GM21360 (cell line): ENCODE measurements around the gene FOXP1.

Experiments used
- ATAC-seq: cut with Tn5 transposase; IDR thresholded peaks from one replicate; pipeline ENCODE4 v1.9.1; 2021; ENCODE audit warnings: mild to moderate bottlenecking, moderate library complexity; ENCODE audit not compliant: unreplicated experiment

FOXP1 gene

GRCh38 chr3:71120012-71120411, 463.5 kb downstream of the FOXP1 start:
- no peak for ATAC-seq

DNA sequence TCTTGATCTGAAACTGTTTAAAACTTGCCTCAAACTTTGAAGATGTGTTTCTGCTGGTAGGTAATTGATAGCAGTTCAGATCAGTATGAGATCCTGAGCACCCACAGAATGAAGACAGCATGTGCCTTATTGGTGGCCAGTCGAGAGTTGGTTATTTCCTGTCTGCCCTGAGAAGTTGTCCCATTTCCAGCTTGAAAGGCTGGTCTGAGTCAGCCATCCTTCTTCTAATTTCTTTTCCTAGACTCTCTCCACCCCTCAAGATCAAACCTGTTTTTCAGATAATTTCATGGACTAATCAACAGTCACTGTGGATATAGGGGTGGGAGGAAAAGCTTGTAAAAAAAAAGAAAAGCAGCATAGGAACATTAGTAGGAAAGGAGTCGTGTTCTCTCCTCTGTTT, 464.4 kb downstream of the FOXP1 start:
- no peak for ATAC-seq

GRCh38 chr3:71118436-71118835, 465.1 kb downstream of the FOXP1 start:
- ATAC-seq = no peak

DNA sequence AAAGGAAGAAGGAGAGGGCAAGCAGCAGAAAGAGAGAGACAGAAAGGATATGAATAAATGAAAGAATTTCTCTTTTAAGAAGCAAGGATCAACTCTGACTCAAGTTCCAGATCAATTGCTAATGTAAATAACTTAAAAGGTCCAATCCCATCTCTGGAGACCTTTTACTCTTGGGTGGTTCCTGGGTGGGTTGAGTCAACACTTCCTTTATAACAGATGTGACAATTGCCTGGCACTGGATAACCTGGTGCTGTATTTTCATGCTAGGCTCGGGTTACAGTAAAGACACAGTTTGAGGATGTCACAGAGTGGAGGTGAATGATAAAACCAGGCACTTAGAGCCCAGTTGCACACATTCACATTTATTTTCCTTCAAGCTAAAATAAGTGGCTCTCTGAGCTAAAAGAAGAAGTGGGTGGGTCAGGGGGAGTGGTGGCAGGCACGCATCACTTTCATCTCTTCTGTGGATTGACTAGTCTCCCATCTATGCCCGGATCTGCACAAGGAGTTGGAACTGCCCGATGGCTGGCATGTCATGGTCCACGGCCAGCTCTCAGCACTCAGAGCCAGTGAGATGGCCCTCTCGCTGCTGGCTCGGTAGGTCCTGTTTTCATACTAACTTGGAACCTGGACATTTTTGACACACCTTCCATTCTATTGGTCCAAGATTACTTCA, 465.8 kb downstream of the FOXP1 start:
- no peak for ATAC-seq

DNA sequence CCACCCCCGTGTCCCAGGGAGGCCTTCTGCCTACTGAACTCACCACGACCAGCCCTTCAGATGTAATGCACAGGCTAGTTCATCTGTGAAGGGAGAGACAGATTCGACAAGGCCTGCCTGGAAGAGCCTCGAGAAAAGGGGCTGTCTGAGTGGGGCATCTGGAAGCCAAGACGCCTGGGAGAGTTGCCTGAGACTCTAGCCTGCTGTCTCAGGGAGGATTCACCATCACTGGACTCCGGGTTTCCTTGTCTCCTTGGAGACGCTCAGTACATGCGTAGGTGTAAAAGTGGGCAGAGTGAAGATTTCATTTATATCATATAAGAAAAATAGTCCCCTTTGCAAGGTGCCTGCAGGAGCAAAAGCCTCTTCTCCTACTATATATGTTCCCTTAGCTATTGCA, 468.9 kb downstream of the FOXP1 start:
- ATAC-seq = no peak

DNA sequence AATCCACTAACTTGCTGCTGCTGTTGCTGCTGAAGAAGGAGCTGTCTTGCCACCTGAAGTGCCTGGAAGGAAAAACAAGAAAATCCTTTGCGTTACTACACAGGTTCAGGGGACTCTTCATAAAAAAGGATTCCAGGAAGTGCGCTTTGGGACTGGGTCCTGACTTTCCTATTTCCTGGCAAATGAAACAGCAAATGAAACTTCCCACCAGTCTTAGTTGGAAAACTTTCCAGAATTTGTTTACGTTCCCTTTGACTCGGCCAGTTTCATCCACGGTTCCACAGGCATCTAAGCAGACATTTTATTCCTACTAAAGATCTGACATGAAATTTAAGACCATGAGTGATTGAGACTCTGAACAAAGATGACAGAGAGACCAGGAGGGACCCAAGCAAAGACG, 471.0 kb downstream of the FOXP1 start:
- ATAC-seq = no peak

DNA sequence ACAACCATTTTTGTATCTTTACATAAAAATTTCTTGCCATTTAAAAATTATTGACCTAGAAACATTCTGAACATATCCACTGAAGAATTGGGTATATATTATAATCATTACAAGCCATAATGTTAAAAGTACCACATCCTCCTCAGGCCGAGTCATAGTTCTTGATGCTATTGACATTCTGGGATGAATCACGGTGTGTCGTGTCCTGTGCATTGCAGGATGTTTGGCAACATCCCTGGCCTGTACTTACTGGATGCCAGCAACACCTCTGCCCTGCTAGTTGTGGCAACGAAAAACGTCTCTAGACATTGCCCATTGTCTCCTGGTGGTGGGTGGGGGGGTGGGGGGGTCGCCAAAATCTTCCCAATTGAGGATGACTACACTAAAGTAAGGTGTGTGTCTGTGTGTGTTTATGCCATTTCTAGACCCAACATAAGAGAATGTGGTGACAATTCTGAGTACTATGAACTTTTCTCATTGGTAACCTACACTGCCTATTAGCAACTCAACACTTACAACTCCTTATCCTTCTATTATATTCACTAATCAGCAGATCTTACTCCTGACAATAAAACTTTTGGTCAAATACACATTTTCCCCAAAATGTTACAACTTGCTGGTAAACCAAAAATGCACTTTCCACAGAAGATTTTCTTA, 471.6 kb downstream of the FOXP1 start:
- no peak for ATAC-seq

GRCh38 chr3:71110385-71111222, 472.9 kb downstream of the FOXP1 start:
- ATAC-seq = no peak

- no peak for ATAC-seq
Observed at GRCh38 chr3:71109977-71110285, 473.6 kb downstream of the FOXP1 start.

DNA sequence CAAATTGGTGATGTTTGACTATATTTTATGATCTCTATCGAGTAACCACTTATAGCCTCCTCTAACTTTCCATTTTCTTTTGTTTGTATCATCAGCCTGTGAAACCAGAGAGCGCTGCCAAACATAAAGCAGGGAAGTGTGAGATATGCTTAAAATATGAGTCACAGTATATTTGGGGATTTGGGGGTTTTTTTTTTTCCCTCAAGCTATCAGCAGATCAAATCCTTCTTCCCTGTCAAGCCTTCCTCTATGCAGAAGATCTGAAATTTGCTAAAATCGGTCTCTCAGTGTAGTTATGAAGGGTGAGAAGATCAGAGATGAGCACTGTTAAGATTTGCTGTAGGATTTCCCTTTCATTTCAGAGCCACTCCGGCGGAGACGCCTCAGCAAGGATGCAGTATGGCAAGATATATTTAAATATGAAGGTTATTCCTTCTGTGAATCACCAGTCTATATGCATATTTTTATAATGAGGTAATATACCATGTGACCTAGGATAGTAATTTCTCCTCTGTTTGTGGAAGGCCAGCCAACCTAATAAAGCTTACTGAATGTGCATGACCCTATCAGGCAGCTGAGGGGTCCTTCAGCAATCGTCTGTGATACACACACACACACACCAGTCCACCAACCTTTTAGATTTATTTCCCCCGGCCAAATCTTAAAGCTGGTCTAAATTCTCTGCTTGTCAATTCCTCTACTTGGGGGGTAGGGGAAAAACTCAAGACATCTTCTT, 474.1 kb downstream of the FOXP1 start:
- no peak for ATAC-seq

- ATAC-seq = no peak
Observed at GRCh38 chr3:71107926-71108325, 475.6 kb downstream of the FOXP1 start.

GRCh38 chr3:71104976-71105375, 478.6 kb downstream of the FOXP1 start:
- no peak for ATAC-seq

- no peak for ATAC-seq
Observed at GRCh38 chr3:71104556-71104955, 479.0 kb downstream of the FOXP1 start.

GRCh38 chr3:71104121-71104541, 479.4 kb downstream of the FOXP1 start:
- no peak for ATAC-seq

DNA sequence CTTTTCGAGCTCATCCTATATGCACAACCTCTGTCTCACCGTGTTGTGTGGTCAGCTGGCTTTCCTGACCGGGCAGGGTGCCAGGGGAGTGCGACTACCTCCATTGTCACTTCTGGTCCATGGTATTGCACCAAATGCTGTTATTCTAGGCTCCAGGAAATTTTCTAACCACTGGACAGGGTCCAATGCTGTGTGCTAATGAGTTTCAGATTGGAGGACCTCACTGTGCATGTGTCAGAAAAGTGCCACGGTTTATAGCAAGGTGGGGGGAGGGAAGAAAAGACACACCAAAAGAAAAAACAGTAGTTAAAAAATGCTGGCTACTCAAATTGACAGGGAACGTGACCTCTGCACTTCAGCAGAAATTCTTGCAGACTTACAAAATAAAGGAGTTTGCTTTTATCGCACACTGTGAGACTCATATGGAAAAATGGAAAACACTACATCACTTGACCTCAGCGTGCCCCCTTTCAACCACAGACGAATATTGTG, 480.1 kb downstream of the FOXP1 start:
- no peak for ATAC-seq

GRCh38 chr3:71102111-71102983, 481.2 kb downstream of the FOXP1 start:
- no peak for ATAC-seq

DNA sequence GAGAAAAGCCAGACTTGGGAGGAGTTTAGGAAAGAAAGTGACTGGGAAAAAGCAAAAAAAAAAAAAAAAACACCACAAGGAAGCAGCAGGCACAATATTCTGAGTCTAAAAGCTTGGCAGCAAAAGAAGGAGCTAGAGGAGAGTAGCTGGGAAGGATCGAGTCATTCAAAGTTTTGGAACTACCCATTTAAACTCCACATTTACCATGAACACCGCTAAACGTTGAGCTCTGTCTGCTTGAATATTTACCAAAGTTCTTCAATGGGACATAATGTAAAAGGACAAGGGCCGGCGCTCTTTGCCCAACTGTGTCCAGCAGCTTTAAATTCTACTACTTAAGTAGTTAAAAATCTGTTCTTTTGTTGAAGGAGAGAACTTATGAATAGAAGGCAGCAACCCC, 481.9 kb downstream of the FOXP1 start:
- no peak for ATAC-seq

DNA sequence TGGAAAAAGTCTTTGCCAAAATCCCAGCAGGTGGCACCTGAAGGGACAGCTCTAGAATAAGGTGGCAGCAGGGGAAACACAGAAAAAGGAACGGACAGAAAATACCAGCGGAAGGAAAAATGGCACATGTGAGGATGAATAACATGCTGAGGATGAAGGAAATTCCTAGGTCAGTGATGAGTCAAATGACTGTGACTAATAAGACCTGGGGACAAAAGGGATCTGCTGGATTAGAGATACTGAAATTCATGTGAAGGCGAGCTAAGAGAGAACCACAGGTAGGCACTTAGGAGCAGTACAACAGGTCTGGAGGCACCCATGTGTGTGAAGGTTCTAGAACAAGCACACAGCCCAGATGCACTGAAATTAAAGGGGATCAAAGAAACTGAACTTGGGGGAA, 482.5 kb downstream of the FOXP1 start:
- no peak for ATAC-seq

DNA sequence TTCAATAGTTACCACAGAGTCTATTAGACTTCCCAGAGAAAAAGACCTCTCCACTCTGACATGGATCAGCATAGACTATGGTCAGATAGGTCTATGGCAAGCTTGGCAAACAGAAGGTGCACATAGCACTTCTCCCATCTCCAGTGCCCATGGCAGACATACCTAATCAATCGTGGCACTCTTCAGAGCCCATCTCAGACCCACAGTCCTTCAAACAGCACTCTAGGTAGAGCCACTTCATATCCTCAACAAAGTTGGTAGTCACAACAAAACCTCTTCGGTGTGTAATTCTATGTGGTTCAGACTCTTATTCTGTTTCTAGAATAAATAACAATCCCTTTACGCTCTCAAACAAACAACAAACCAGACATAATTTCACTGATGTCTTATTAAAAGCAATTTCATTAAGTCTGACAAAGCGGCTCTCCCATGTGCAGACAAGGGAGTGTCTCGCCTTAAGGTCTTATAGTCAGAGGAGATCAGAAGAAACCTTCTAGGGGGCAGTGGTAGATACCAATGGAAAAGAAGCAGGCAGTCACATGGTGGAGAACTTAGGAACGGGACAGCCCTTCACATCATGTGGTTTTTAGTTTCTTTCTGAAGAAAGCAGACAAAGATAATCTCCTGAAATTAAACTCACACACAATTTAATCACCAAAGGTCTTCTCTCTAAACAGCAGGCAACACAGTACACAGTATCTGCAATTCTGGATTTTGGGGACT, 483.4 kb downstream of the FOXP1 start:
- no peak for ATAC-seq

- no peak for ATAC-seq
Observed at GRCh38 chr3:71097557-71097956, 486.0 kb downstream of the FOXP1 start.
